GM18502 (cell line): ENCODE data around the gene TEX28.
"Not testable (repeated sequence)": the region's sequence is repeated elsewhere in the genome, so short reads cannot be mapped to it uniquely, and the experiment has no call there.

ENCODE experiments used
- ATAC-seq: cut with Tn5 transposase; IDR thresholded peaks from one replicate; pipeline ENCODE4 v1.9.1; 2021; ENCODE audit warnings: mild to moderate bottlenecking; ENCODE audit not compliant: unreplicated experiment, poor library complexity

Gene TEX28

DNA sequence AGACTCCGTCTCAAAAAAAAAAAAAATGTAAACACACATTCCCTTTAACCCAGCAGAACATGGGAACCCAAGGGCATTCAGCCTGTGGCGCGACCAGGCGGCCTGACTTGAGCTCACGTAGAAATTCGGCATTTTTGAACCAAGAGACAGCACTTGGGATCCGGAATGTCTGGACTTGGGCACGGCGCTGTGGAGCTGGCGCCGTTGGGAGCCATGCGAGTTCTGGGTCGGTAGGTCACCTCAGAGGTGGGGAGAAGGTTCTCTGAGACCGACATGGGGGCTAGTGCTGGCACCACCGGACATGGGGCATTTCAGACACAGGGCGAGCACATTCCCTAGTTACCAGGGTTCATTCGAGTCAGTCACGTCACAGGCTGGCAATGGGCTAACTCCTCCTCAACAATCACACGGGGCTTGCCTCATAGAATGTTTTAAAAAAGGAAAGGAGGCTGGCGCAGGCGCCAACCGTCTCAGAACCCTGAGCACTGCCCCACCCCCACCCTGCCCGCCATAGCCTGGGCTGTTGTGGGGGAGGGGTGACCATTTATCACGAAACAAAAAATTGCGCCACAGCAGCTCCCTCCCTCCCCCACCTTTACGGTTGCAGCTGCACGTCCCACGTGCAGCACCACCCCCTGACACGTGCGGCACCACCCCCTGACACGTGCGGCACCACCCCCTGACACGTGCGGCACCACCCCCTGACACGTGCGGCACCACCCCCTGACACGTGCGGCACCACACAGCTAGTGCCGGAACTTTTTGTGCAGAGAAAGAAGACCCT is at the start of gene TEX28:
TSS of gene TEX28 (minus strand) at position 334 of the 784 bp plus-strand sequence. CDS start 3,007 bp downstream, outside the sequence.
- ATAC-seq, result no peak

DNA sequence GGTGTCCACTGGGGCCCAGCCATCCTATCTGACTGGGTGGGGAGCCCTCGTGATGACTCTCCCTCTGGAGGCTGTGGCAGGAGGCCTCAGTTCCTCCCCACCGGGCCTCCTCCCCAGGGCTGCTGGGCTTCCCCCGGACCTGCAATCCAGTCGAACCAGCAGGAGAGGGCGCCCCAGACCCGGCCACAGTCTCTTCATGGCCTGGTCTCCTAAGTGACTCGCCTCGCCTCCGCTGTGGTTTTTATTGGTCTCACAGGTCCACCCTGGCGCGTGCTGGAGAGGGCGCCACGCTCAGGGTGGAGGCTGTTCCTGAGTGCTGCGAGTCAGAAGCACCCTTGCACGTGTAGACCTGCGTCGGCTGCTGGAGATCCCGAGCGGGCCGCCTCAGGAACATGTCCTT is 48.7 kb upstream of the TEX28 start:
- ATAC-seq, result peak; percentile 30

GRCh38 chrX:154343063-154343462 is 48.1 kb upstream of the TEX28 start:
- ATAC-seq, result not testable (repeated sequence)

DNA sequence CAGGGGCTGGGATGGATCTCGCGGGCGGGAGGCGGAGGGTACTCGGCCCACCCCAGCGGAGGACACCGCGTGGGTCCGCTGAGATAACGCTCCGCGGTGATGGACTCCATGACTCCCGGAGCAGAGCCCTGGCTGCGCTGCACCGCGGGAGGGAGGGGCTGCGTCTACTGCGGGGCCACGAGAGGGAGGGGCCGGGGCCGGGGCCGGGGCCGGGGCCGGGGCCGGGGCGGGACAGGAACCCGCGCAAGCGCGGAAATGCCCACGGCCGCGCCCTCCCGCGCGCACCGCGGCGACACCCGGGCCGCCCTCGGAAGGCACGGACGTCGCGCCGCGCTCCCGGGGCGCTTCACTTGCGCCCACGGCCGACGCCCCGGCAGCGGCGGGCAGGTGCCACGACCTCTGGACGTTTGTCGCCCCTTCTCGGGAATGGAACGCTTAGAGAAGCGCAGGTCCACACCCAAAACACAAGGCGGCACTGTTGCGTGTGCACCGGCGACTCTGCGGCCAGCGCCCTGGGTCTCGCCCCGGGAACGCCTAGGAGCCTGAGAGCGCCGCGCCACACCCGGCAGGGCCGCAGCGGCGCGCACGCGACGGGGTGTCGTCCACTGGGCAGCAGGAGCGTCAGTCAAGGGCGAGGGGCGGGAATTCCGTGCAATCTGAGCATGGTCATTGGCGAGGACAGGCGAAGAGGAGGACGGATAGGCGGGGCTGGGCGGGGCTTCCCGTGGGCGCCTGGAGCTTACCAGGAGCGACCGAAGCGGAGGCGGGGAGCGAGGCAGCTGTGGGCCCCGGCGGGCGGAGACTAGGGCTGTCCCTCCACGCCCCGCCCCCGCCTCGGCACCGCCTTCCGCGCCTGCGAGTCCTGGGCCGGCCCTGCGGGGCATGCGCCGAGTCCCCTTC is 46.7 kb upstream of the TEX28 start:
- peak; percentile 74 for ATAC-seq

GRCh38 chrX:154334496-154334895 is 39.6 kb upstream of the TEX28 start:
- no peak for ATAC-seq

DNA sequence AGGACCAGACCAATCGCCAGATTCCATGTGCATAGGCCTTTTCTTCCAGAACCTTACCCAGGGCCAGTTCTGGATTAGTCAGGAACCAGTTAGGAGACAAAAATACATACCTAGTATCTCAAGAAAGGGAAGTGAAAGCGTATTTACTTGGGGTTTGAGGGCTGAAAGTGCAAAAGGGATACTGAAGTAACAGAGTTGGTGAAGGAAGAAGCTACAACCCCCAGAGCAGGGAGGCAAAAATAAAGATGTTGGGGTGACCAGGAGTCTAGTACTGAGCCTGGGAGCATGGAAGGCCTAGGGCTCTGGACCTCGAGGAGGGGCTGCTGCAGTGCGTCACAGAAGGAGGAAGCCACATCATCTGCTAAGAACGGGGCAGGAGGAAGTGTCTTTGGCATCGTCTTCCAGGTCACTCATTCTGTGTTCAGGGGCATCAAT is 38.9 kb upstream of the TEX28 start:
- no peak for ATAC-seq

DNA sequence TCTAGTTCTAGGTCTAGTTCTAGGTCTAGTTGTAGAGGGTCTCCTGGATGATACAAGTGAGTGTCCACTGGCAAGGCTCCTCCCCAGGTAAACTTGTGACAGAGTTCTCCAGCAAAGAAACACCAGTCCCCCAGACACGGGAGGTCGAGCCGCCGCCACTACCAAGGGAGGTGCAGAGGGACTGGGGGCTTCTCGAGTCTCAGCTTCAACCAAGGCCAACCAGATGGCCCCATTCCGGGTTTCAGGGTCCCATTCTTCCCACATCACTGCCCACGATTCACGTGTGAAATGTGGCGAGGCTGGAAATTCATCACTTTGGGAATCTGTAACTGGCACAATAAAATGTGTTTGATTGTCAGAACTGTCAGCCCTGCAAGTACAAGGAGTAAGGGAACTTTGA is 38.2 kb upstream of the TEX28 start:
- no peak for ATAC-seq

- ATAC-seq, result no peak
Measured at GRCh38 chrX:154332561-154332960, 37.6 kb upstream of the TEX28 start.

DNA sequence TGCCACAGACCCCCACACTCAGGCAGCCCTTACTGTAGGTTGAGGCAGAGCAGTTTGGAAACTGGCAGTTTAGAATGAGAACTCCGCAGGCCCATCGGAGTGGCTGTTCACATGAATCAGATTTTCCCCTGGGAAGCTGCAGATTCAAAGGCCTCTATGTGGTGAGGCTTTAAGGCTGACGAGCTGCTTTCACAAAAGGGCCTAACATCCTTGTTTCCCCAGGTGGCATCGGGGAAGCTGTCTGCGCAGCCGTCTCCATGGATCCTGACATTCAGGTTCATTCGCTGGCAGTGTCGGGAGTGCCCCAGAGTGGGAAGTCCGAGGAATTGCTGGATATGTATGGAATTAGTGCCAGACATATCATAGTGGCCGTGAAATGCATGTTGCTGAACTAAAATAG is 34.4 kb upstream of the TEX28 start:
- no peak for ATAC-seq

DNA sequence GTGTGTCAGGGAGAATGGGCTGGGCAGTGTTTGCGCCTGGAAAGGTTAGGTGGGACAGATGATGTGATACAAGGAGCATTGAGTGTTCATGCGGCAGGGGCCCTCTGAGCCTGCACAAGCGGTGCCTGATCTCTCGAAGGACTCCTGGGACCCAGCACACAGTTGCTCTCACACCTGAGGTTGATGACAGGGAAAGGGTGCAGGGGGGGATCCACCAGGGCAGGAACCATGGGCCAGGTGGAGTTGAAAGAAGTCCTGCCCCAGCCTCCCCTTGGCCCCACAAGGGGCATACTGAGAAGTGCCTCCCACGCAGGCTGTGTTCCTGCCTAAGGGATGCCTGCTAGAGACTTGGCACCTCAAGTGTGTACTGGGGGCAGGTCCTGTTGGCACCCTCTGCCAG is 33.7 kb upstream of the TEX28 start:
- ATAC-seq, result no peak

DNA sequence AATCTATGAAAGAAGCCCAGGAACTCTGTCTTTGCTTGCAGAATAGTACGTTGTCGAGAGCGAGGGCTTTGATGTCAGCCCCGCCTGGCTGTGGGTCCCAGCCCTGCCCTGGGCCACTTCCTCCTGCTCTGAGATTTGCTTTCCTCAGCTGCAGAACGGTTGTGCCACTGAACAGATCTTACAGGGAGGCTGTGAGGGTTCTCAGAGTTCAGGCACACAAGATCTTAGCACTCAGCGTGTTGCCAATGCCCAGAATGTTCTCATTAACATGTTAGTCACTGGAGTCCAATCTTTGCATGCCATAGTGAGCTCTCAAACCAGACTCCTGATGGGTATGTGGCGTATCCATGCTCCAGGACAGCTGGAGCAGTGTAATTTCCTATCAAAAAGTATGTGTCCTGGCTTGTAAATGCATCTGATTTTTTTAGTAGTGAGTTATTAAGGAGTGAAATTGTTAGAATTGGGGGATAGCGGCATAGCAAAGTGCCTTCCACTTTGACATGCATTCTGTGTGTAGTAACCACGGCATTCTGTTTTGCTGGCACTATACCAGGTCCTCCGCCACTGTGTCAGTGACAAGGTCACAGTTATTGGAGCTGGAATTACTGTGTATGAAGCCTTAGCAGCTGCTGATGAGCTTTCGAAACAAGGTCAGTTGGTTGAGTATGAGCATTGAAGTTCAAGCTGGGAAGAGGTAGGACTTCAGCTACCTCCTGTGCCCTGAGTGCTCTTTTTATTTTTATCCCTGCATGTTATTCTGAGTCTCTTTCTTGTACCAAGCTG is 32.3 kb upstream of the TEX28 start:
- ATAC-seq, result no peak

DNA sequence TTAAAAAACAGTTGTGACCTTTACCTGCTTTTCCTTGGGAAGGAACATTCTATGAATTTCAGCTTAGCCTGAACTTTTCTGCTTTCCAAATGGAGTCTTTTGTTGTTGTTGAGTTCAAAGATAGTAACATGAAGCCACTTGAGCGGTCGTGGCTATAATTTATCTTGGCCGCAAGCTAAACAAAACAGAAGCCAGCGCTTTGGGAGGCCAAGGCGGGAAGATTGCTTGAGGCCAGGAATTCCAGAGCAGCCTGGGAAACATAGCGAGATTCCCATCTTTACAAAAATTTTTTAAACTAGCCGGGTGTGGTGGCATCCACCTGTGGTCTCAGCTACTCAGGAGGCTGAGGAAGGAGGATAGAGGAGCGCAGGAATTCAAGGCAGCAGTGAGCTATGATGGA is 30.6 kb upstream of the TEX28 start:
- no peak for ATAC-seq

DNA sequence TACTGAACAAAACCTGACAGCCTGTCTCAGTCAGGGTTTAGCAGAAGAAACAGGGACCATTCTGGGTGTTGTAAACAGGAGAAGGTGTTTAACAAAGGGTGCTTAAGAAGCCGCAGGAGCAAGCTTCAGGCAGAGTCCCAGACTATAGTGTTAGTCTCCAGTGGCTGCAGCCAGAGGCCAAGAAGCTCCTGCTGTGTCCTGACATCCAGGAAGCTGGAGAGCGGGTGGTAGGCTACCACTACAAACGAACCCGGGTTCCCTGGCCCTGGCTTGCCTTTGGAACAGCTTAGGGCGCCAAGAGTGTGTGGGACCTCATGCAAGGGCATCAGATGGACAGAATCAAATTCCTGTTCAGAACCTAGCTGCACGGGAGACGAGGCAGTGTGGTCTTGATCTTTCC is 28.6 kb upstream of the TEX28 start:
- ATAC-seq, result no peak

DNA sequence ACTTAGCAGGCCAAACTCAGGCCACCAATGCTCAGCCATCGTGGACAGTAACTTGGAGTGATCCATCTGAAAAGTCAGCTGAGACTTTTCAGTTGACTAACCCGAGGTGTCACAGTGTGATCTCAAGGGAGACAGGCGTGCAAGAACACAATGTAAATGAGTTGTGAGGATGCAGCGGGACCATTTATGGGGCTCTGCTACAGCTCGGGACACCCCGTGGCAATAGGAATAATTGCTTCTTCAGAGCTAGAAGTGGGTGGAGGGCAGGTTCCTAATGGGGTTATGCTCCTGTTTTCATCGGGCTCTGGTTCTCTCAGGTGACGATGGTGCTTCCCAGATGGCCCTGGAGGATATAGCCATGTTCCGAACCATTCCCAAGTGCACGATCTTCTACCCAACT is 28.0 kb upstream of the TEX28 start:
- no peak for ATAC-seq

DNA sequence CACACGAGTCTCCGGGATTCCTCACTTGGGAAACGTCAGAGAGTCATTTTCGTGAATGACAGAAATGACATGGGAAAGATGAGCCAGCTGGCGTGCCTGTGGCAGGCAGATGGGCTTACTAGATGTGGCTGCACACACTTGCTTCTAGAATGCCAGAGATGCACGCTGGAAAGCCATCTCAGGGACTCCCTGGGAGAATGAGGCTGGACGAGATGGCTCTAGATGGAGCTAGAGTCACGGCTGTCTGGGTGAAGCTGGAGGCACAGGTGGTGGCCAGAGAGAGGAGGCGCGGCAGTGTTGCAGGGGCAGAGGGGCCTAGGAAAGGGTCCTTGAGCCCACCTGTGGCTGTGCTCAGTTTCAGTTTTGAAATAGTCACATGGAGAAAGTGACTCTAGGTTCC is 26.7 kb upstream of the TEX28 start:
- ATAC-seq, result no peak

GRCh38 chrX:154321152-154321551 is 26.2 kb upstream of the TEX28 start:
- no peak for ATAC-seq

GRCh38 chrX:154320406-154320805 is 25.5 kb upstream of the TEX28 start:
- no peak for ATAC-seq

DNA sequence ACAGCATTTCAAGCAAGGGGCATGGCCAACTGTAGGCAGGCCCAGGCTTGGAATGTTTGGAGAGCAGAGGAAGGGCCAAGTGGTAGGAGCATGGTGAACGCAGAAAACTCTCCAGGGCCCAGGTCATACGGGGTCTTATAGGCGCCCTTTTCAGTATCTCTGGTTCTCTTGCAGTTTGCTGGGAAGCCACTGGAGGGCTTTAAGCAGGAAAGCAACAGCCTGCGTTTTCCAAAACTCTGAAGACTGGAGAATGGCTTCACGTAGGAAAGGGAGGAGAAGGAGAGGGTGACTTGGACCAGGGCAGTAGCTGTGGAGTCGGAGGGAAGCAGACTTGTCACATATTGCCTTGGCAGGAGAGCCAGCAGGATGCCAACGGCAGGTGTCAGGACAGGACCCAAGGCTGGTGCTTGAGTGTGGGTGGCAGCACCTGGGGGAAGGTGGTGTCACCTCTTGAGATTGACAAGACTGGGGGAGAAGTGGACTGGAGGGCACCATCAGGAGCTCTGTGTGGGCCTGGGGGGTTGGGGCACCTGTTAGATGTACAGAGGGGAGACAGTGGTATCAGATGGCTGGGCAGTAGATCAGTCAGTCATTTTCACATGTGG is 22.6 kb upstream of the TEX28 start:
- ATAC-seq, result no peak

GRCh38 chrX:154315416-154315815 is 20.5 kb upstream of the TEX28 start:
- no peak for ATAC-seq

GRCh38 chrX:154313147-154313546 is 18.2 kb upstream of the TEX28 start:
- no peak for ATAC-seq
